Activated CD4-positive, alpha-beta T cell treated with anti-CD3 and anti-CD28 coated beads, Interleukin-10, Interleukin-2, amounts not matched to agents 100 ng/mL and 50 ng/mL, durations not matched to agents 16 hours and 8 hours (primary cell): ENCODE measurements around the gene NIPA2.

ENCODE experiments used
- DNase-seq: peaks from one replicate; pipeline ENCODE4 v3.0.0-alpha.2; 2020

The NIPA2 gene

DNA sequence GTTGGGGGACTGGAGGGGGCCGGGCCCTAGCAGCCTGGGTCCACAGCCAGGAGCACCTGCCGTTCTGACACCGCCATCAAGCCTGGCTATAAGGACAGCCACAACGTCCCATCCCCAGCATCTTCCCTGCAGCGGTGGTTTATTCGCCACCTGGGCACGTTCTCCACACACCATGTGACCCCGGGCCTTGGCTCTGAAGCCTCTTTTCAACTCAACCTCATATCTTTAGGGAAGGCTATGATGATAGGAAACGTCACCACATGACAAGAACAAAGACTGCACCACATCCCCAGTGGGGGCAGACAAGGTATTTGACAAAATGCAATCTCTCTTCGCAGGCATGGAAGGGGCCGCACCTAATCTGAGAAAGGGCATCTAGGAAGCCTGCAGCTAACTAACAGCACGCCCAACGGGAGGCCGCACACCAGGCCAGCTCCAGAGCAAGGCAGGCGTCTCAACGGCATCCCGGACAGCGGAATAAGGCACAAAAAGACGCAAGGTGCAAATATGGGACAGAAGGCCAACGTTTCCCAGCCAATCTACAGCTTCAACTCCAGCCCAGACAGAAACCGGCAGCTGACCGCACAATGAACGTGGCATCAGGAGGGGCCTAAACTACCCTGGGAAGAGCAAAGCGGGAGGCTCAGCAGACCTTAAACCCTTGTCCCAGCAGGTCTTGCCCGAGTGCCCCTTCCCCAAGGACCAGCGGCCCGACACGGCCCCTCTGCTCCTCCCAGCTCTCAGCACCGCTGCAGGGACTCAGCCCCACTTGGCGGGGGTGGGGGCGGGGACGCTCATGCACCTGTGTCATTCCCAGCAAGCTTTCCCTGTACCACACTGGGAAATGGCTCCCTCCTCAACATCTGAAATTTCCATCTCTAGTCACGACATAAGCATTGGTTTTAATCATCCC, 41.9 kb downstream of the NIPA2 start:
- DNase-seq, result no peak

- DNase-seq, result no peak
Observed at GRCh38 chr15:22880981-22881738, 42.7 kb downstream of the NIPA2 start.

- no peak for DNase-seq
Observed at GRCh38 chr15:22881739-22882440, 43.4 kb downstream of the NIPA2 start.

DNA sequence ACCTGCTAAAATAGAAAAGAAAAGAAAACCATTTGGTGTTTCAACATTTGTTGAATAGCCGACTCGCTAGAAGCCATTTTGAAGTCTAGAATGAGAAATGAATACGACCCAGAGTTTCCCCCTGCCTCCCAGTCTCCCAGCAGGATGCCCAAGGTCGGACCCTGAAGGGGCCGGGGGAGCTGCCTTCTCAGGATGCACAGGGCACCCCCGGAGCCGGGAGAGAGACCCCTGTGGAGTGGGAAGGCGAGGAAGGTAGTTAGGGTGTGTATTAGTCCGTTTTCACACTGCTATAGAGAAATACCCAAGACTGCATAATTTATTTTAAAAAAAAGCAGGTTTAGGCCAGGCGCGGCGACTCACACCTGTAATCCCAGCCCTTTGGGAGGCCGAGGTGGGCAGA, 44.7 kb downstream of the NIPA2 start:
- no peak for DNase-seq

DNA sequence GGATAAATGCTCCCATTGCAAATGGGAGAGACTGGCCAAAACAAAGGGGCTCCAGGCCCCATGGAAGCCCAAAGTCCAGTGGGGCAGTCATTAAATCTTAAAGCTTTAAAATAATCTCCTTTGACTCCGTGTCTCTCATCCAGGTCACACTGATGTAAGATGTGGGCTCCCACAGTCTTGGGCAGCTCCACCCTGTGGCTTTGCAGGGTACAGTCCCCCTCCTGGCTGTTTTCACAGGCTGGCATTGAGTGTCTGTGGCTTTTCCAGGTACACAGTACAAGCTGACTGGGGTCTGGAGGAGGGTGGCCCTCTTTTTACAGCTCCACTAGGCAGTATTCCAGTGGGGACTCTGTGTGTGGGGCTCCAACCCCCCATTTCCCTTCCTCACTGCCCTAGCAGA, 45.9 kb downstream of the NIPA2 start:
- peak; percentile 16 for DNase-seq

DNA sequence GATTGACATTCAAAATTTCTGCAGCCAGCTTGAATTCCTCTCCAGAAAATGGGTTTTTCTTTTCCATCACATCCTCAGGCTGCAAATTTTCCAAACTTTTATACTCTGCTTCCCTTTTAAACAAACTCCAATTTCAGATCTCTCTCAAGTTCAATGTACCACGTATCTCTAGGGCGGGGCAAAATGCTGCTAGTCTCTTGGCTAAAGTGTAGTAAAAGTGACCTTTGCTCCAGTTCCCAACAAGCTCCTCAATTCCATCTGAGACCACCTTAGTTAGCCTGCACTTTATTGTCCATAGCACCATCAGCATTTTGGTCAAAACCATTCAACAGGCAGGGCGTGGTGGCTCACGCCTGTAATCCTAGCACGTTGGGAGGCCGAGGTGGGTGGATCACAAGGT, 46.7 kb downstream of the NIPA2 start:
- no peak for DNase-seq

- no peak for DNase-seq
Observed at GRCh38 chr15:22887157-22887951, 48.9 kb downstream of the NIPA2 start.

GRCh38 chr15:22888120-22888859, 49.8 kb downstream of the NIPA2 start:
- DNase-seq, result no peak

GRCh38 chr15:22889146-22889818, 50.8 kb downstream of the NIPA2 start:
- DNase-seq, result no peak

- DNase-seq, result no peak
Observed at GRCh38 chr15:22890296-22890695, 51.8 kb downstream of the NIPA2 start.

DNA sequence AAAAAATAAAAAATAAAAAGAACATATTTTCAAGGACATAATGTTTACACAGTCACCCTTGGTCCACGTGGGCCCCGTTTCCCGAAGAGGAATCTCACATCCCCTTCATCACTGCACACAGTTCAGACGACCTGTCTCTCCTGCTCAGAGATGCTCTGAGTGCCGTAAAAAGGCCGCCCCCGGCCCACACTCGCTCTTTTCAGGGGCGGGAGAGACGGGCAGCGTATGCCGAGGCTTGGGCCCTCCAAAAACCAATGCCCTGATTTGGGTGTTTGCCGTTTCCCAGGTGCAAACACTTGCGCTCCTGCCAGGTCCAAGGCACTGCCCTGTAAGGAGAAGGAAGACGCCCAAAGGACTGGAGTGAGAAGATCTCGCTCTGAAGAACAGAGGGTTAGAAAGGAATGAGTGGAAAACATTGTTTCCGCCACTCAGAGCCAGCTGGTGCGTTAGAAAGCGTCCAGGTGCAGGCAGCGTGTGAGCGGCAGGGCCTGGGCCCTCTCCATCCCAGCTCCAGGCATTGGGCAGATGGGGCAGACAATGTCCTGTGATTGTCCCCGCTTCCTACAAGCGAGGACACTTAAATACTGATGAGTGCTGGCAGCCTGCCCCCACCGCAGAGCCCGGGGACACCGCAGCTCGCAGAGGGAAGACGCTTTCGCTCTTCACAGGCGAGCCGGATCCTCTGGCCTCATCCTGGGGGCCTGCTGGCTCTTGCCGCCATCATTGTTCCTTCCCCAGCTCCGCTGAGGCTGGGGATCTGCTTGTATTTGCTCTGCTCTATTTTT, 53.2 kb downstream of the NIPA2 start:
- DNase-seq, result no peak

- no peak for DNase-seq
Observed at GRCh38 chr15:22892333-22892732, 53.9 kb downstream of the NIPA2 start.

DNA sequence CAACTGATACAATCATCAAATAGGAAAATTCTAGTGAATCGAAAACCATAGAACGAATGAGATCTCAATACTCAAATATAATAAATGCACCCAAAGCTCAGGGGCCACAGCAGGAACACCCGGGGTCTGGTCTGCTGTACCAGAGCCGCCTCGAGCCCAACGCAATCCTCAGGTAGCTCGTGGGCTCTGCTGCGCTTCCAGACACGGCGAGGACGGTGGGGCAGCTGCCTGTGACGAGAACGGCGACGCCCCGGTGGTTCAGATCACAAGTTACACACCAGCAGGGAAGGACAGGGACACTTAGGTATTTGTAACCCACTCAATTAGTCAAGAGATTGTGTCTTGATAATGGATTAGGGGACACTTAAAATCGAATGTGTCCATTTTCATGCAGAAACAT, 54.6 kb downstream of the NIPA2 start:
- DNase-seq, result no peak

- DNase-seq, result no peak
Observed at GRCh38 chr15:22893881-22894280, 55.4 kb downstream of the NIPA2 start.

DNA sequence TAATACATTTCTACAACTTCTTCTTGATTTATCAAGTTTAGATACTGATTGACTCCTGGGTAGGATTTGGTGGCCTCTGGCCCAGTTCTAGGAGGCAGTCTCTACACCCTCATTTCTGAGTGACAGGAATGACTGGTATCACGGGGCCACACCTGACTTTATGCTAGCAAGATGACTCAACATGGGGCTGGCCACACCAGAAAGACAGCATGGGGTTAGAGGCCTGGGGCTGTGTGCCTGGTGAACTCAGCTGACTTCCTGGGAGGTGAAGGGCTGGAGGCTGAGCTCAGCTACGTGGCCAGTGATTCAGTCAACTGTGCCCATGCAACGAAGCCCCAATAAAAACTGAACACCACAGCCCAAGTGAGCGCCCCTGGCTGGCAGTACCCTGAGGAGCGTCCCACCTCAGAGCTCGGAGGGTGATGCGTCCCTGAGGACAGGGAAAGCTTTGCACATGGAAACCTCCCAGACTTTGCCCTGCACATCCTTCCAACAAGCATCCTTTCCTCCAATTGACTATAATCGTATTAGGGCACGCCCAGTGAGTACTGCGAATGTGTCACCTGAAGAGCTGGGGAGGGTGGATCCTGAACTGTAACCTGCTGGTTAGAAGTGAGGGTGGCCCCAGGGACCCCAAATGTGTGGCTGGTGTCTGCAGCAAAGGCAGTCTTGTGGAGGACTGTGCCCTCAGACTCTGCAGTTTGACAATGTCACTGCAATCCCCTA, 57.2 kb downstream of the NIPA2 start:
- DNase-seq, result peak; percentile 90

- no peak for DNase-seq
Observed at GRCh38 chr15:22902046-22902445, 63.6 kb downstream of the NIPA2 start.

DNA sequence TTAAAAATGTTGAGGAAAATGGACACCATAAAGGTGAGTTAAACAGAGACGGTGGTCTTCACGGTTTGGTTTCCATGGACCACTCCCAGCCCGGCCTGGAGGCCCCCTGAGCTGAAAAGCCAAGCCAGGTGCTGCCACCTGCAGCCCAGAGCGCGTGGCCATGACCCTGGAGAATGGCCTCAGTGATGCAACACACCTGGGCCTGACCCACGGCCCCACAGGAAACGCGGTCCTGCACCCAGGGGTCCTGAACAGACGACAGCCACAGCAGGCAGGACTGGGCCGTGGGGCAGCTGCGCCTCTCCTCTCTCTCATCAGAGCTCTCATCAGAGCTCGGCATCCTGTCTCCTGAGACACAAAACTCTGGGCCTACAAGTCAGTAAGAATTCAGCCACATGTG, 64.1 kb downstream of the NIPA2 start:
- no peak for DNase-seq

GRCh38 chr15:22902981-22903380, 64.5 kb downstream of the NIPA2 start:
- no peak for DNase-seq

GRCh38 chr15:22903427-22903826, 65.0 kb downstream of the NIPA2 start:
- no peak for DNase-seq
